Nephron progenitor cell (in vitro differentiated cells): Measurements from ENCODE around the gene NEK6.

Experiments
- DNase-seq: peaks from one replicate; pipeline ENCODE4 v3.0.0; 2021
- H3K27ac Mint-ChIP-seq: 2 replicates; pipeline ENCODE4 v1.8.0; 2021; ENCODE audit warnings: mild to moderate bottlenecking, moderate library complexity, mixed read lengths
- H3K27me3 Mint-ChIP-seq: 2 replicates; pipeline ENCODE4 v1.8.0; 2021; ENCODE audit warnings: mild to moderate bottlenecking, low read depth, mixed read lengths; ENCODE audit not compliant: poor library complexity
- H3K36me3 Mint-ChIP-seq: 2 replicates; pipeline ENCODE4 v1.8.0; 2021; ENCODE audit warnings: low read depth, mixed read lengths
- H3K4me1 Mint-ChIP-seq: 2 replicates; pipeline ENCODE4 v1.8.0; 2021; ENCODE audit warnings: mixed read lengths
- H3K4me3 Mint-ChIP-seq: 2 replicates; pipeline ENCODE4 v1.8.0; 2021; ENCODE audit warnings: mild to moderate bottlenecking, moderate library complexity, mixed read lengths
- H3K9me3 Mint-ChIP-seq: 2 replicates; pipeline ENCODE4 v1.8.0; 2021; ENCODE audit warnings: mild to moderate bottlenecking, moderate library complexity, mixed read lengths
- CTCF ChIP-seq: fragments of 200-600 bp; sonication (generic); IDR thresholded peaks from 2 replicates; pipeline ENCODE4 v1.5.0; 2021; ENCODE audit warnings: antibody characterized with exemption

Gene NEK6

GRCh38 chr9:124212381-124213050, 45.2 kb upstream of the NEK6 start:
- peak overlapping the region; percentile 75 for H3K27ac Mint-ChIP-seq
- DNase-seq, result no peak
- peaks cover 15% of the 10 kb centered on the region for H3K27me3 Mint-ChIP-seq
- peaks cover 3% of the 10 kb centered on the region for H3K9me3 Mint-ChIP-seq
- no peaks in the 10 kb centered on the region for H3K36me3 Mint-ChIP-seq
- H3K4me3 Mint-ChIP-seq, result no peak overlapping the region
- H3K4me1 Mint-ChIP-seq, result peaks cover 33% of the 10 kb centered on the region
- no peak for TF ChIP-seq CTCF

- Mint-ChIP-seq H3K27me3 (peaks cover 15% of the 10 kb centered on the region), H3K36me3 (no peaks in the 10 kb centered on the region), H3K4me1 (peaks cover 33% of the 10 kb centered on the region), H3K9me3 (no peaks in the 10 kb centered on the region), H3K4me3 (no peak overlapping the region), H3K27ac (no peak overlapping the region)
- no peak for TF ChIP-seq CTCF
- no peak for DNase-seq
These were observed 44.4 kb upstream of the NEK6 start for GRCh38 chr9:124213396-124213795.

- no peaks in the 10 kb centered on the region for H3K9me3 Mint-ChIP-seq
- H3K27ac Mint-ChIP-seq, result no peak overlapping the region
- peaks cover 15% of the 10 kb centered on the region for H3K27me3 Mint-ChIP-seq
- DNase-seq, result no peak
- no peaks in the 10 kb centered on the region for H3K36me3 Mint-ChIP-seq
- H3K4me3 Mint-ChIP-seq, result no peak overlapping the region
- H3K4me1 Mint-ChIP-seq, result peaks cover 33% of the 10 kb centered on the region
- TF ChIP-seq CTCF, result no peak
These were observed 43.6 kb upstream of the NEK6 start for GRCh38 chr9:124214116-124214515.

GRCh38 chr9:124214596-124215367, 43.0 kb upstream of the NEK6 start:
- Mint-ChIP-seq H3K27ac (no peak overlapping the region), H3K4me1 (peaks cover 33% of the 10 kb centered on the region), H3K36me3 (no peaks in the 10 kb centered on the region), H3K4me3 (no peak overlapping the region), H3K27me3 (peaks cover 11% of the 10 kb centered on the region), H3K9me3 (no peaks in the 10 kb centered on the region)
- DNase-seq, result no peak
- no peak for TF ChIP-seq CTCF

- Mint-ChIP-seq H3K4me3 (no peak overlapping the region), H3K36me3 (no peaks in the 10 kb centered on the region), H3K9me3 (no peaks in the 10 kb centered on the region), H3K27me3 (peaks cover 11% of the 10 kb centered on the region), H3K27ac (no peak overlapping the region), H3K4me1 (peaks cover 33% of the 10 kb centered on the region)
- TF ChIP-seq CTCF, result no peak
- DNase-seq, result no peak
These were observed 42.3 kb upstream of the NEK6 start for GRCh38 chr9:124215368-124215910.
